Astrocyte of the spinal cord (primary cell): ENCODE data around the gene MMAB.

Source experiments
- DNase-seq: peaks from one replicate; pipeline ENCODE4 v3.0.0; 2011; ENCODE audit warnings: low read depth, low spot score
- H3K4me3 ChIP-seq: 2 replicates; pipeline ENCODE4 v1.5.1; 2011; ENCODE audit warnings: low read depth, mild to moderate bottlenecking, low read length, moderate library complexity
- in situ Hi-C: cut with HindIII; loops from 2 replicates; pipeline ENCODE4 v1.10.0; 2017; ENCODE audit warnings: low sequenced_read_pairs
- TF ChIP-seq, protein P1 (sequence below): IDR thresholded peaks from 2 replicates; pipeline ENCODE4 v1.5.1; 2012; ENCODE audit warnings: low read depth, mild to moderate bottlenecking, low read length, inconsistent platforms

MMAB gene

DNA sequence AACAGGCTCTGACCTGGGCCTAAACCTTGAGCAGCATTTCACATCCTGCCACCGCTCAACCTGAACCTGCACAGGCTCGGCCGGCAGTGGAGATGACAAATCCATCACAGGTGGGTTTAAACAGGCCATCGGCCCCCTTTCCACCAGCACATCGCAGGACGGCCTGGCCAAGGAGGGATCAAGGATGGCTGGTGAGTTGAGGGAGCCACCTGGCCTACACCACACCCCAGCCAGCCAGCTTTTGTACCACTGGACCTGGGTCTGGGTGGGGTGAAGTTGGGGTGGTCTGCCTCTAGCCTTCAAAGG lies 14.2 kb downstream of the MMAB start:
- in situ Hi-C loops: no loop called here

GRCh38 chr12:109558374-109559199 lies 14.7 kb downstream of the MMAB start:
- TF ChIP-seq, protein P1, sequence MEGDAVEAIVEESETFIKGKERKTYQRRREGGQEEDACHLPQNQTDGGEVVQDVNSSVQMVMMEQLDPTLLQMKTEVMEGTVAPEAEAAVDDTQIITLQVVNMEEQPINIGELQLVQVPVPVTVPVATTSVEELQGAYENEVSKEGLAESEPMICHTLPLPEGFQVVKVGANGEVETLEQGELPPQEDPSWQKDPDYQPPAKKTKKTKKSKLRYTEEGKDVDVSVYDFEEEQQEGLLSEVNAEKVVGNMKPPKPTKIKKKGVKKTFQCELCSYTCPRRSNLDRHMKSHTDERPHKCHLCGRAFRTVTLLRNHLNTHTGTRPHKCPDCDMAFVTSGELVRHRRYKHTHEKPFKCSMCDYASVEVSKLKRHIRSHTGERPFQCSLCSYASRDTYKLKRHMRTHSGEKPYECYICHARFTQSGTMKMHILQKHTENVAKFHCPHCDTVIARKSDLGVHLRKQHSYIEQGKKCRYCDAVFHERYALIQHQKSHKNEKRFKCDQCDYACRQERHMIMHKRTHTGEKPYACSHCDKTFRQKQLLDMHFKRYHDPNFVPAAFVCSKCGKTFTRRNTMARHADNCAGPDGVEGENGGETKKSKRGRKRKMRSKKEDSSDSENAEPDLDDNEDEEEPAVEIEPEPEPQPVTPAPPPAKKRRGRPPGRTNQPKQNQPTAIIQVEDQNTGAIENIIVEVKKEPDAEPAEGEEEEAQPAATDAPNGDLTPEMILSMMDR: no peak
- in situ Hi-C loops: no loop called here
- no peak for DNase-seq
- H3K4me3 ChIP-seq: no peak overlapping the region

More for the DNA sequence above, 14.2 kb downstream of the MMAB start:
- no peak overlapping the region for H3K4me3 ChIP-seq
- DNase-seq: no peak
- TF ChIP-seq, protein P1: no peak

GRCh38 chr12:109557805-109558204 lies 15.5 kb downstream of the MMAB start:
- TF ChIP-seq, protein P1: no peak
- in situ Hi-C loops: no loop called here
- DNase-seq: no peak
- no peak overlapping the region for H3K4me3 ChIP-seq

DNA sequence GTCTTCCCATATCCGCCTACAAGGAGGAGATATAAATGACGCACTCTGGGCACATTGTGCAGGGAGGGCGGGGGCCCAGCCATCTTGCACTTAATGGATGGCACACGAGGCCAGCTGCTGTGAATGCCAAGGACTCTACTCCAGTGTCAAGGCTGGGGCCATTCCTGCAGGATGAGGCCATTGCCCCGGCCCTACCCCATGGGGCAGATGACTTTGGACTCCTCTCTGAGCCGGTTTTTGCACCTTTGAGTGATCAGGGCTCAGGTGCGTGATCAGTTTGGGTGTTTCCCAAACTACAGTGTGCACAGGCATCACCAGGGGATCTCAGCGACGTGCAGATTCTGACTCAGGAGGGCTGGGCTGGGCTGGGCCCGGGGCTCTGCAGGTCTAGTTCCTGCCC lies 16.1 kb downstream of the MMAB start:
- H3K4me3 ChIP-seq: no peak overlapping the region
- TF ChIP-seq, protein P1: no peak
- in situ Hi-C loops: no loop called here
- DNase-seq: no peak

GRCh38 chr12:109555431-109556315 lies 17.6 kb downstream of the MMAB start:
- in situ Hi-C loops: no loop called here
- TF ChIP-seq, protein P1: no peak
- DNase-seq: no peak
- H3K4me3 ChIP-seq: no peak overlapping the region

- no peak overlapping the region for H3K4me3 ChIP-seq
- TF ChIP-seq, protein P1: no peak
- in situ Hi-C loops: no loop called here
- DNase-seq: no peak
These were observed 18.5 kb downstream of the MMAB start for GRCh38 chr12:109554761-109555160.
